DND-41 (cell line): ENCODE data around the gene LILRB1.

ENCODE experiments used
- EZH2 ChIP-seq: IDR thresholded peaks from 3 replicates; pipeline ENCODE4 v1.6.1; 2012; ENCODE audit warnings: borderline replicate concordance, low read depth, mild to moderate bottlenecking, moderate library complexity, low read length, inconsistent platforms; ENCODE audit not compliant: severe bottlenecking
- TF ChIP-seq, protein P1 (sequence below): IDR thresholded peaks from 2 replicates; pipeline ENCODE4 v1.5.1; 2012; ENCODE audit warnings: borderline replicate concordance, low read length, moderate library complexity, mild to moderate bottlenecking; ENCODE audit not compliant: poor library complexity, severe bottlenecking; ENCODE audit errors: extremely low read depth

DNA sequence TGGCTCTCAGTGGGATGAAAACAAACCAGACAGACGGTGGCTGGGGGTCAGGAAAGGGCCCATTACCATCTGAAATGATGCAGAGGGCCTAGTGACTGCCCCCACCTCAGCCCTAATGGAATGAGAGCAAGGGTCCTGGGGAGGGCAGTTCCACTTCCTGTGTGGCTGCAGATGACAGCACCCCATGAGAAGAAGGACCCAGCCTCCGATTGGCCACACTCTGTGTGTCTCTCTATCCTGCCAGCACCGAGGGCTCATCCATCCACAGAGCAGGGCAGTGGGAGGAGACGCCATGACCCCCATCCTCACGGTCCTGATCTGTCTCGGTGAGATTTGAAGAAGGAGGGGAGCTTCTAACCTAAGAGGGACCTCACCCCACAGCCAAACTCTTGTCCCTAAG is 498 bp downstream of the LILRB1 start:
- no peak for TF ChIP-seq EZH2
- TF ChIP-seq, protein P1, sequence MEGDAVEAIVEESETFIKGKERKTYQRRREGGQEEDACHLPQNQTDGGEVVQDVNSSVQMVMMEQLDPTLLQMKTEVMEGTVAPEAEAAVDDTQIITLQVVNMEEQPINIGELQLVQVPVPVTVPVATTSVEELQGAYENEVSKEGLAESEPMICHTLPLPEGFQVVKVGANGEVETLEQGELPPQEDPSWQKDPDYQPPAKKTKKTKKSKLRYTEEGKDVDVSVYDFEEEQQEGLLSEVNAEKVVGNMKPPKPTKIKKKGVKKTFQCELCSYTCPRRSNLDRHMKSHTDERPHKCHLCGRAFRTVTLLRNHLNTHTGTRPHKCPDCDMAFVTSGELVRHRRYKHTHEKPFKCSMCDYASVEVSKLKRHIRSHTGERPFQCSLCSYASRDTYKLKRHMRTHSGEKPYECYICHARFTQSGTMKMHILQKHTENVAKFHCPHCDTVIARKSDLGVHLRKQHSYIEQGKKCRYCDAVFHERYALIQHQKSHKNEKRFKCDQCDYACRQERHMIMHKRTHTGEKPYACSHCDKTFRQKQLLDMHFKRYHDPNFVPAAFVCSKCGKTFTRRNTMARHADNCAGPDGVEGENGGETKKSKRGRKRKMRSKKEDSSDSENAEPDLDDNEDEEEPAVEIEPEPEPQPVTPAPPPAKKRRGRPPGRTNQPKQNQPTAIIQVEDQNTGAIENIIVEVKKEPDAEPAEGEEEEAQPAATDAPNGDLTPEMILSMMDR = no peak
